Subcutaneous abdominal adipose tissue (tissue), 5 donors: ENCODE measurements around the gene BOLL.
A peak's percentile ranks its signal among the peaks of the same experiment; 100 is the strongest.
"Not testable (repeated sequence)": the region's sequence is repeated elsewhere in the genome, so short reads cannot be mapped to it uniquely, and the experiment has no call there.

ENCODE experiments used
- H3K27ac ChIP-seq: one replicate; pipeline ENCODE4 v1.7.0; 2013; ENCODE audit warnings: low read depth, mild to moderate bottlenecking, inconsistent platforms, low read length, moderate library complexity
- H3K27me3 ChIP-seq, 5 donors: one replicate each; pipeline ENCODE4 v1.7.0; 2013; ENCODE audit warnings: low read length in 5 of 5, inconsistent platforms in 1 of 5; ENCODE audit not compliant: control insufficient read depth in 5 of 5, insufficient read depth in 4 of 5
- H3K36me3 ChIP-seq, 5 donors: one replicate each; pipeline ENCODE4 v1.7.0; 2013; ENCODE audit warnings: low read length in 5 of 5; ENCODE audit not compliant: control insufficient read depth in 5 of 5, insufficient read depth in 5 of 5
- H3K4me1 ChIP-seq, 5 donors: one replicate each; pipeline ENCODE4 v1.7.0; 2013; ENCODE audit warnings: low read length in 5 of 5, mild to moderate bottlenecking in 3 of 5, moderate library complexity in 1 of 5; ENCODE audit not compliant: control insufficient read depth in 5 of 5, insufficient read depth in 5 of 5
- H3K4me3 ChIP-seq, 5 donors: one replicate each; pipeline ENCODE4 v1.7.0; 2013; ENCODE audit warnings: low read length in 5 of 5, low read depth in 1 of 5
- H3K9ac ChIP-seq, 5 donors: one replicate each; pipeline ENCODE4 v1.7.0; 2013; ENCODE audit warnings: low read length in 5 of 5, mild to moderate bottlenecking in 4 of 5, moderate library complexity in 3 of 5
- H3K9me3 ChIP-seq, 5 donors: one replicate each; pipeline ENCODE4 v1.7.0; 2013; ENCODE audit warnings: low read length in 5 of 5; ENCODE audit not compliant: control insufficient read depth in 5 of 5
- donor health status: healthy.
- donor health status: healthy.
- donor health status: healthy.
- donor health status: healthy.
- donor health status: healthy.

The BOLL gene

GRCh38 chr2:197740200-197740599 lies 44.9 kb downstream of the BOLL start:
- Histone ChIP-seq H3K27ac (no peak overlapping the region), H3K27me3 (no peaks in the 10 kb centered on the region), H3K36me3 (no peaks in the 10 kb centered on the region), H3K9me3 (no peaks in the 10 kb centered on the region), H3K9ac (no peak overlapping the region), H3K4me1 (peaks cover 0 to 3% (median 0%) of the 10 kb centered on the region in 5 donors), H3K4me3 (no peak overlapping the region)

DNA sequence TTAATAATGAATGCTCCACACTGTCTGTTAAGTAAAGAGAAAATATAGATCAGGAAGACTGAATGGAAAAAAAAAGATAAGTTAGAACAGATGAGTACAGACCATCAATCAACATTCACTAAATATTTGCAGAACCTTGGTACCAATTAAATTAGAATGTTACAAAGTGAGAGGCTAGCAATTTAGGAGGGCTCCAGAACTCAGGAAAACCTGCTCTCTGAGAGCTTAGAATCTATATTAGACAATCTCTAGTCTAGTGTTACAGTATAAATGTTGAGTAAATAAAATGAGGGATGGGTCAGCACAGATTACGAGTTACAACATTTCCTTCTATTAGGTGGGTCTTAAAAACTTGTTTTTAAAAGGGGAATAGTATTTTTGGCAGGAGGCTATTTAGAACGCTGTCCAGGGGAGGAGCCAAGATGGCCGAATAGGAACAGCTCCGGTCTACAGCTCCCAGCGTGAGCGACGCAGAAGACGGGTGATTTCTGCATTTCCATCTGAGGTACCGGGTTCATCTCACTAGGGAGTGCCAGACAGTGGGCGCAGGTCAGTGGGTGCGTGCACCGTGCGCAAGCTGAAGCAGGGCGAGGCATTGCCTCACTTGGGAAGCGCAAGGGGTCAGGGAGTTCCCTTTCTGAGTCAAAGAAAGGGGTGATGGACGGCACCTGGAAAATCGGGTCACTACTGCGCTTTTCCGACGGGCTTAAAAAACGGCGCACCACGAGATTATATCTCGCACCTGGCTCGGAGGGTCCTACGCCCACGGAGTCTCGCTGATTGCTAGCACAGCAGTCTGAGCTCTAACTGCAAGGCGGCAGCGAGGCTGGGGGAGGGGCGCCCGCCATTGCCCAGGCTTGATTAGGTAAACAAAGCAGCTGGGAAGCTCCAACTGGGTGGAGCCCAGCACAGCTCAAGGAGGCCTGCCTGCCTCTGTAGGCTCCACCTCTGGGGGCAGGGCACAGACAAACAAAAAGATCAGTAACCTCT lies 56.3 kb downstream of the BOLL start:
- not testable (repeated sequence) for H3K36me3 ChIP-seq, H3K4me3 ChIP-seq, H3K4me1 ChIP-seq, H3K27ac ChIP-seq, H3K9ac ChIP-seq, H3K27me3 ChIP-seq, H3K9me3 ChIP-seq

- Histone ChIP-seq H3K27ac (no peak overlapping the region), H3K9ac (no peak overlapping the region), H3K4me3 (no peak overlapping the region), H3K9me3 (peaks cover 0 to 3% (median 0%) of the 10 kb centered on the region in 5 donors), H3K27me3 (no peaks in the 10 kb centered on the region), H3K36me3 (no peaks in the 10 kb centered on the region), H3K4me1 (no peaks in the 10 kb centered on the region)
Measured at GRCh38 chr2:197727011-197727410, 58.1 kb downstream of the BOLL start.

- Histone ChIP-seq H3K27me3 (no peaks in the 10 kb centered on the region), H3K4me3 (no peak overlapping the region), H3K9me3 (no peaks in the 10 kb centered on the region), H3K36me3 (no peaks in the 10 kb centered on the region), H3K4me1 (no peaks in the 10 kb centered on the region), H3K9ac (no peak overlapping the region), H3K27ac (no peak overlapping the region)
Measured at GRCh38 chr2:197717863-197718262, 67.3 kb downstream of the BOLL start.

DNA sequence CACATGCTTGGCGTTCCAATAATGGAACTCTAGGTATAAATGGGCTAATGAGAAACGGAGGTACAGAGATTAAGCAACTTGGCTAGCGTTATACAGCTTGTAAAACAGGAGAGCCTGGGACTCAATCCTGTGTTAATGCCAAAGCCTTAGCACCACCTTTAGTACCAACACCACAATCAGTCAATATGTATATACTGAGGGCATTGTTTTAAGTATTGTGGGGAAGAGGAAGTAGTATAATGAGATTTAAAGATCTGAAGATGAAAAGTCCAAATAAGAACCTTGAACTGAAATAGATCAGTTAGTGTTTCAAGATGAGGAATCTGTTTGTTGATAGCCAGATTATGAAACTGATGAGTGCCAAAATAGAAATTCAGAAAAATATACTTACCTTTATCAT lies 71.8 kb downstream of the BOLL start:
- Histone ChIP-seq H3K36me3 (no peaks in the 10 kb centered on the region), H3K27me3 (no peaks in the 10 kb centered on the region), H3K9me3 (no peaks in the 10 kb centered on the region), H3K4me3 (no peak overlapping the region), H3K27ac (no peak overlapping the region), H3K9ac (no peak overlapping the region), H3K4me1 (peaks cover 0 to 8% (median 5%) of the 10 kb centered on the region in 5 donors)

DNA sequence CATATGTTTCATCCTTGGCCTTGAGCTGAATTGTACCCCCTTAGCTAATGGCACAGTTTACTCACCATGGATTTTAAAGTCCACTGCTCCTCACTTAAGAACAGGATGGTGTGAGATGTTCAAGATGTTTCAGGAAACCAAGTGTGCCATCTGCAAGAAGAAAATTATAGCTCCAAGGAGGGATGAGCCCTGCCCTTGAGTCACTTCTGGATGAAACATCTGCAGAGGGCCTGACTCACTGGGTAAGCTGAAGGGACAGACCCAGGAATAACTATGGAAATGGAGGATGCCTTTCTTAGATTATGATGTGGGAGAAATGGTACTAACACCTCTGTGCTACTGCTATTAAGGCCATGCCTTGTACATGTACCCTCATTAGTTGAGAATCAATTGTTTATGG lies 73.5 kb downstream of the BOLL start:
- H3K4me1 ChIP-seq: peaks cover 7 to 22% (median 22%) of the 10 kb centered on the region in 5 donors
- no peaks in the 10 kb centered on the region for H3K36me3 ChIP-seq
- H3K9ac ChIP-seq: no peak overlapping the region
- H3K27ac ChIP-seq: no peak overlapping the region
- H3K9me3 ChIP-seq: no peaks in the 10 kb centered on the region
- no peak overlapping the region for H3K4me3 ChIP-seq
- H3K27me3 ChIP-seq: no peaks in the 10 kb centered on the region

- Histone ChIP-seq H3K27ac (no peak overlapping the region), H3K9me3 (no peaks in the 10 kb centered on the region), H3K9ac (no peak overlapping the region), H3K27me3 (no peaks in the 10 kb centered on the region), H3K4me3 (no peak overlapping the region), H3K4me1 (peaks cover 7 to 33% (median 32%) of the 10 kb centered on the region in 5 donors), H3K36me3 (no peaks in the 10 kb centered on the region)
Measured at GRCh38 chr2:197710424-197711042, 74.6 kb downstream of the BOLL start.

DNA sequence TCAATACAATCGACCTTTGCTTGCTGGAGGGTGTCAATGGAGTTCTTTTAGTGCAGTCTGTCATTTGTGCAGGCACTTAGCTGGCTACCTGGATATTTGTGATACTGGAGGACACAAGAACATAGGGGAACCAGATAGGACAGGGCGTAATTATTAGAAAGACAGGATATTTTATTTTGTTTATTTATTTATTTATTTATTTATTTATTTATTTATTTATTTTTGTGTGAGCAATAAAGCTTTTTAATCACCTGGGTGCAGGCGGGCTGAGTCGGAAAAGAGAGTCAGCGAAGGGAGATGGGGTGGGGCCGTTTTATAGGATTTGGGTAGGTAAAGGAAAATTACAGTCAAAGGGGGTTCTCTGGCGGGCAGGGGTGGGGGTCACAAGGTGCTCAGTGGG lies 76.0 kb downstream of the BOLL start:
- not testable (repeated sequence) for H3K36me3 ChIP-seq, H3K9me3 ChIP-seq, H3K4me3 ChIP-seq, H3K27me3 ChIP-seq, H3K9ac ChIP-seq, H3K27ac ChIP-seq
- peaks cover 7 to 41% (median 33%) of the 10 kb centered on the region in 5 donors for H3K4me1 ChIP-seq

DNA sequence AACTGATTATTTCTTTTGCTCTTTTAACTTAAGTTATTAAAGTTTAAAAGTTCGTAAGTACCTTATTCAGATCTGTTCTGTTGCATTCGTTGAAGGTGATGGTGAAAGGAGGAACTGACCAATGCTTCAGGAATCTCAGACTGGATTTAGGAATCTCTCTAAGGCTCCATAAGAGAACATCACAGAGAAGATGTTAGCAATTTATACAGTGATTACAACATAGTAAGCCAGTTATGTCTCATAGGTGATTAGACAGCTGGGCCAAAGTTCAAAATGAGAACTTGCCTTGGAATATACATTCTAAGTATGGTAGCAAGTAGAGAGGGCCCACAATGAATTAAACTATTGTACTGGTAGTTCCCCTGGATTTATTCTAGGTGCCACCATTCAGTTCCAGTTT lies 76.8 kb downstream of the BOLL start:
- H3K9ac ChIP-seq: peak overlapping the region in 4 of 5 donors; percentile 35 to 60 (median 46)
- no peak overlapping the region for H3K27ac ChIP-seq
- no peaks in the 10 kb centered on the region for H3K27me3 ChIP-seq
- H3K4me3 ChIP-seq: no peak overlapping the region
- no peaks in the 10 kb centered on the region for H3K36me3 ChIP-seq
- peaks cover 7 to 41% (median 33%) of the 10 kb centered on the region in 5 donors for H3K4me1 ChIP-seq
- no peaks in the 10 kb centered on the region for H3K9me3 ChIP-seq
